Body of pancreas (tissue), 4 donors: ENCODE measurements around the gene ZFP36L2. TPM values are rescaled to one million over a fixed set of nuclear protein-coding genes. Genes with fewer than 3 reads are reported as not detected.

Experiments used
- ATAC-seq: fragments of 150-250 bp; one replicate; pipeline ENCODE4 v1.9.1; 2016
- DNase-seq, 4 donors: peaks; one replicate each; pipeline ENCODE4 v3.0.0-alpha.2; 2019
- H3K27ac ChIP-seq, 4 donors: fragments of 200-600 bp; sonication (generic); 1 replicate in 3 of 4; 2 replicates in 1 of 4; pipeline versions ENCODE4 v1.5.1 to v1.6.1; 2016 to 2019; ENCODE audit warnings: mild to moderate bottlenecking in 1 of 4, mixed read lengths in 1 of 4, moderate library complexity in 1 of 4
- H3K27me3 ChIP-seq, 2 donors: fragments of 200-600 bp; sonication (generic); one replicate each; pipeline ENCODE4 v1.6.0; 2016; ENCODE audit warnings: mild to moderate bottlenecking in 1 of 2
- H3K36me3 ChIP-seq, 2 donors: fragments of 200-600 bp; sonication (generic); replicated peaks in 1 of 2; 2 replicates each; pipeline ENCODE4 v1.5.1; 2016; ENCODE audit warnings: low read depth in 2 of 2; ENCODE audit not compliant: insufficient read depth in 1 of 2
- H3K4me1 ChIP-seq: fragments of 200-600 bp; sonication (generic); one replicate; pipeline ENCODE4 v1.6.0; 2016
- H3K4me3 ChIP-seq, 2 donors: fragments of 200-600 bp; sonication (generic); 1 replicate in 1 of 2; 2 replicates in 1 of 2; pipeline ENCODE4 v1.5.1; 2016 to 2019
- H3K9me3 ChIP-seq, 3 donors: fragments of 200-600 bp; sonication (generic); 1 replicate in 2 of 3; 2 replicates in 1 of 3; pipeline ENCODE4 v1.5.1; 2016
- CTCF ChIP-seq, 7 experiments: fragments of 450-650 bp in 4 of 7; fragments of 200-600 bp in 3 of 7; sonication (generic) in 3 of 7; IDR thresholded peaks; one replicate each; pipeline ENCODE4 v1.5.1; 2016 to 2019; ENCODE audit warnings: antibody characterized with exemption in 7 of 7
- POLR2A ChIP-seq, 3 donors: fragments of 450-650 bp; IDR thresholded peaks; one replicate each; pipeline ENCODE4 v1.6.1; 2016; ENCODE audit warnings: antibody characterized with exemption in 3 of 3, mild to moderate bottlenecking in 2 of 3
- WGBS, 2 donors: methylation state at CpG; one replicate each; pipeline ENCODE4 v1.1.5; 2017; 5-methylcytosine and 5-hydroxymethylcytosine counted together
- intact Hi-C: fragments of 100-400 bp; cut with DNase I; formaldehyde crosslinking; loops from one replicate; pipeline ENCODE4 v1.15.1; 2023
- total RNA-seq, 2 donors: library from RNA; depleted of rRNA; stranded (reverse); fragments of >200 nt; gene quantifications; one replicate each; pipeline ENCODE4 v1.1.0, GENCODE V29; 2016

The ZFP36L2 gene
- total RNA-seq, 2 donors from 2014 or later: 57.1 to 116 TPM

- intact Hi-C loops: no loop called here
- DNase-seq: no peak
- TF ChIP-seq POLR2A (IDR thresholded peaks at IDR 0.05) (no peak), CTCF (IDR thresholded peaks at IDR 0.05) (no peak)
- H3K9me3 ChIP-seq: no peaks in the 10 kb centered on the region
- peak overlapping the region in 1 of 4 donors; percentile 62 for H3K27ac ChIP-seq
- no peaks in the 10 kb centered on the region for H3K27me3 ChIP-seq
- WGBS, 2 donors: 4 to 100% methylated on average over 1 of the region's 1 CpG
- H3K4me1 ChIP-seq: peaks cover 34% of the 10 kb centered on the region
- no peak for ATAC-seq
- no peak overlapping the region for H3K4me3 ChIP-seq
- H3K36me3 ChIP-seq: no peaks in the 10 kb centered on the region
These were observed 51.4 kb downstream of the ZFP36L2 start for GRCh38 chr2:43175020-43175441.

GRCh38 chr2:43174368-43174916, 52.0 kb downstream of the ZFP36L2 start:
- H3K4me3 ChIP-seq: no peak overlapping the region
- peak overlapping the region in 2 of 4 donors; percentile 16 to 62 for H3K27ac ChIP-seq
- 70 to 74% methylated on average over 9 of the region's 9 CpGs for WGBS, 2 donors
- H3K36me3 ChIP-seq: no peaks in the 10 kb centered on the region
- H3K4me1 ChIP-seq: peaks cover 34% of the 10 kb centered on the region
- ATAC-seq (no peak), DNase-seq (peak in 1 of 4 donors; percentile 41)
- H3K9me3 ChIP-seq: no peaks in the 10 kb centered on the region
- no peaks in the 10 kb centered on the region for H3K27me3 ChIP-seq
- intact Hi-C loops: no loop called here
- TF ChIP-seq POLR2A (IDR thresholded peaks at IDR 0.05) (no peak), CTCF (IDR thresholded peaks at IDR 0.05) (no peak)
